ENCODE results near the gene PLEKHH3. TPM values are rescaled to one million over a fixed set of nuclear protein-coding genes. Genes with fewer than 3 reads are reported as not detected.

Gene PLEKHH3
- total RNA-seq, 1 donor from 2014 or later = 0.77 TPM

- H3K4me3 Mint-ChIP-seq = no peak overlapping the region
- intact Hi-C loops (cut with micrococcal nuclease) = no loop called here
- peaks cover 10% of the 10 kb centered on the region for H3K4me1 Mint-ChIP-seq
- peaks cover 20% of the 10 kb centered on the region for H3K36me3 Mint-ChIP-seq (ENCODE audit: low read depth)
- no peaks in the 10 kb centered on the region for H3K27me3 Mint-ChIP-seq
- no peaks in the 10 kb centered on the region for H3K9me3 Mint-ChIP-seq
- DNase-seq = no peak
- no peak overlapping the region for H3K27ac Mint-ChIP-seq
These were observed 58.2 kb downstream of the PLEKHH3 start for GRCh38 chr17:42618442-42619150.

DNA sequence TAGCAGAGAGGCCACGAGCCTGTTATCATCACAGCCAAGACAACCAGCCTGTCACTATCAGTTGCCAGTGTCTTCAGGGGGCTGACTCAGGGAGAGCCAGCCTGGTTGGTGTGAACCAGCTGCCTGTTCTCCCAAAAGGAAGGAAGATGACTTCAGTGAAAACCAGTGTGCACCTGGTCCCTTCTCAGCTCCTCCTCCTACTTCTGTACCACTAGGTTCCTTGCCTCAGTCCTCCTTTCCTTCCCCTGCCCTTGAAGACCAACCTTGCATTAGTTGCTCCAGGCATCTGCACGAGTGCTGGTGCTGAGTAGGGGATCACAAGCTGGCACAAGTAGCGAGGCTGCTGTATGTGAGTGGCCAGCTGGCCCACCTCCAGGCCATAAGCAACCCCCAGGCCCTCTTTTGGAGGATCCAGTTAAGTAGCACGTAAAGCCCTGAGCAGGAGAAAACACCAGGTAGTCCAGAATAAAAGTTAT is 58.8 kb downstream of the PLEKHH3 start:
- intact Hi-C loops (cut with micrococcal nuclease) = no loop called here
- no peaks in the 10 kb centered on the region for H3K9me3 Mint-ChIP-seq
- H3K27ac Mint-ChIP-seq = no peak overlapping the region
- H3K4me3 Mint-ChIP-seq = no peak overlapping the region
- peaks cover 10% of the 10 kb centered on the region for H3K4me1 Mint-ChIP-seq
- peaks cover 24% of the 10 kb centered on the region for H3K36me3 Mint-ChIP-seq (ENCODE audit: low read depth)
- no peak for DNase-seq
- H3K27me3 Mint-ChIP-seq = no peaks in the 10 kb centered on the region

Other genes with a start within 250 kb of the PLEKHH3 start
- gene ATP6V0A1, start 218.1 kb downstream of the PLEKHH3 start, total RNA-seq = 16.9 and 18.8 TPM in 2 replicates
- 20.4 and 20.7 TPM in 2 replicates for gene NAGLU, start 140.8 kb downstream of the PLEKHH3 start, total RNA-seq
- gene HSD17B1, start 124.1 kb downstream of the PLEKHH3 start, total RNA-seq = 0.42 and 0.83 TPM in 2 replicates
- 97.7 and 109 TPM in 2 replicates for gene COASY, start 114.8 kb downstream of the PLEKHH3 start, total RNA-seq
- gene MLX, start 109.9 kb downstream of the PLEKHH3 start, total RNA-seq = 67.8 and 72.6 TPM in 2 replicates
- 29.1 and 31.1 TPM in 2 replicates for gene PSMC3IP, start 99.3 kb downstream of the PLEKHH3 start, total RNA-seq
- 35.8 and 38.3 TPM in 2 replicates for gene RETREG3, start 67.6 kb downstream of the PLEKHH3 start, total RNA-seq
- 99.9 and 100 TPM in 2 replicates for gene TUBG1, start 67.3 kb downstream of the PLEKHH3 start, total RNA-seq
- 11.8 and 12.9 TPM in 2 replicates for gene TUBG2, start 17.7 kb downstream of the PLEKHH3 start, total RNA-seq
- 0.17 and 0.75 TPM in 2 replicates for gene CCR10, start 4.8 kb upstream of the PLEKHH3 start, total RNA-seq
- gene CNTNAP1, start 5.5 kb upstream of the PLEKHH3 start, total RNA-seq = 3.0 and 3.2 TPM in 2 replicates
- 39.5 and 39.6 TPM in 2 replicates for gene EZH1, start 68.0 kb upstream of the PLEKHH3 start, total RNA-seq
- not detected in 2 replicates for gene RAMP2, start 84.2 kb upstream of the PLEKHH3 start, total RNA-seq
- gene VPS25, start 96.5 kb upstream of the PLEKHH3 start, total RNA-seq = 89.5 and 93.7 TPM in 2 replicates
- gene WNK4, start 103.6 kb upstream of the PLEKHH3 start, total RNA-seq = 0.12 TPM in 2 replicates
- 50.4 and 50.7 TPM in 2 replicates for gene COA3, start 121.7 kb upstream of the PLEKHH3 start, total RNA-seq
- not detected in 2 replicates for gene CNTD1, start 121.9 kb upstream of the PLEKHH3 start, total RNA-seq
- 94.1 and 106 TPM in 2 replicates for gene BECN1, start 147.3 kb upstream of the PLEKHH3 start, total RNA-seq
- gene PSME3, start 156.4 kb upstream of the PLEKHH3 start, total RNA-seq = 232 and 250 TPM in 2 replicates
- 3.3 and 4.2 TPM in 2 replicates for gene AOC2, start 167.6 kb upstream of the PLEKHH3 start, total RNA-seq
- 1.8 and 2.2 TPM in 2 replicates for gene AOC3, start 174.2 kb upstream of the PLEKHH3 start, total RNA-seq
- gene G6PC1, start 223.8 kb upstream of the PLEKHH3 start, total RNA-seq = not detected in 2 replicates

Measured in activated CD4-positive, alpha-beta T cell treated with anti-CD3 and anti-CD28 coated beads, Interleukin-2, amount 10 ng/mL, durations not matched to agents 24 days and 14 days (primary cell).